ENCODE data around the gene RABEPK.

- TF ChIP-seq CTCF (conservative IDR thresholded peaks at IDR 0.05; ENCODE audit: low read length) (no peak), EZH2phosphoT487 (IDR thresholded peaks at IDR 0.05; ENCODE audit: borderline replicate concordance) (no peak)
These were observed 53.9 kb downstream of the RABEPK start for GRCh38 chr9:125254231-125254630.

Measured in Loucy (cell line).